WERI-Rb-1 (cell line): ENCODE results near the gene NLN.

Experiments used
- DNase-seq: peaks from one replicate; pipeline ENCODE4 v3.0.0-alpha.2; 2020
- H3K27ac ChIP-seq: fragments of 250-450 bp; sonication (Bioruptor Pico); 2 replicates; pipeline ENCODE4 v1.5.1; 2020; ENCODE audit warnings: mild to moderate bottlenecking, moderate library complexity
- H3K27me3 ChIP-seq: fragments of 250-450 bp; sonication (Bioruptor Pico); 2 replicates; pipeline ENCODE4 v1.5.1; 2021; ENCODE audit warnings: mild to moderate bottlenecking, low read depth, moderate library complexity; ENCODE audit not compliant: insufficient read depth, severe bottlenecking
- H3K36me3 ChIP-seq: fragments of 250-450 bp; sonication (Bioruptor Pico); 2 replicates; pipeline ENCODE4 v1.5.1; 2020; ENCODE audit warnings: mild to moderate bottlenecking, moderate library complexity
- H3K4me3 ChIP-seq: 2 replicates; pipeline ENCODE4 v1.5.1; 2011; ENCODE audit warnings: low read depth, mild to moderate bottlenecking, control low read depth, low read length
- H3K9me3 ChIP-seq: fragments of 250-450 bp; sonication (Bioruptor Pico); 2 replicates; pipeline ENCODE4 v1.5.1; 2021; ENCODE audit warnings: mild to moderate bottlenecking, moderate library complexity; ENCODE audit not compliant: severe bottlenecking
- CTCF ChIP-seq: IDR thresholded peaks from 2 replicates; pipeline ENCODE4 v1.5.1; 2011; ENCODE audit warnings: low read depth, mild to moderate bottlenecking, control low read depth, inconsistent platforms, low read length

NLN gene

DNA sequence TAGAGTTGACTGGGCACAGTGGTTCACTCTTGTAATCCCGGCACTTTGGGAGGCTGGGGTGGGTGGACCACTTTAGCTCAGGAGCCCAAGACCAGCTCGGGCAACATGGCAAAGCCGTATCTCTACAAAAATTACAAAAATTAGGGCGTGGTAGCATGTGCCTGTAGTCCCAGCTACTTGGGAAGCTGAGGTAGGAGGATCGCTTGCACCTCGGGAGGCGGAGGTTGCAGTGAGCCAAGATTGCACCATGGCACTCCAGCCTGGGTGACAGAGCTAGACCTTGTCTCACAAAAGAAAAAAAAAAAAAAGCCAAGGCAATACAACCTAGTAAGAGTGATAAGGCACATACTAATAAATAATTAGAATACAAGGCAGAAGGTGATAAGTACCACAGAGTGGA is 15.8 kb downstream of the NLN start:
- no peak overlapping the region for H3K4me3 ChIP-seq
- no peaks in the 10 kb centered on the region for H3K9me3 ChIP-seq
- no peaks in the 10 kb centered on the region for H3K27me3 ChIP-seq
- H3K27ac ChIP-seq, result no peak overlapping the region
- H3K36me3 ChIP-seq, result no peaks in the 10 kb centered on the region
- no peak for TF ChIP-seq CTCF
- DNase-seq, result no peak

DNA sequence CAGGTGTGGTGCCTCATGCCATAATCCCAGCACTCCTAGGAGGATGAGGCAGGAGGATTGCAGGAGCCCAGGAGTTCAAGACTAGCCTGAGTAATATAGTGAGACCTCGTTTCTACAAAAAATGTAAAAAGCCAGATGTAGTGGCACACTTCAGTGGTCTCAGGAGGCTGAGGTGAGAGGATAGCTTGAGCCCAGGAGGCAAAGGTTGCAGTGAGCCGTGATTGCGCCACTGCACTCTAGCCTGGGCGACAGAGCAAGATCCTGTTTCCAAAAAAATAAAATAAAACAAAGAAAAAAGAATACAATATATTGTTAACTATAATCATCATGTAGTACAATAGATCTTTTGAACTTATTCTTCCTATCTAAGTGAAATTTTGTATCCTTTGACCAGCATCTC is 16.3 kb downstream of the NLN start:
- Histone ChIP-seq H3K36me3 (no peaks in the 10 kb centered on the region), H3K27ac (no peak overlapping the region), H3K4me3 (no peak overlapping the region), H3K9me3 (no peaks in the 10 kb centered on the region), H3K27me3 (no peaks in the 10 kb centered on the region)
- DNase-seq, result no peak
- TF ChIP-seq CTCF, result no peak

DNA sequence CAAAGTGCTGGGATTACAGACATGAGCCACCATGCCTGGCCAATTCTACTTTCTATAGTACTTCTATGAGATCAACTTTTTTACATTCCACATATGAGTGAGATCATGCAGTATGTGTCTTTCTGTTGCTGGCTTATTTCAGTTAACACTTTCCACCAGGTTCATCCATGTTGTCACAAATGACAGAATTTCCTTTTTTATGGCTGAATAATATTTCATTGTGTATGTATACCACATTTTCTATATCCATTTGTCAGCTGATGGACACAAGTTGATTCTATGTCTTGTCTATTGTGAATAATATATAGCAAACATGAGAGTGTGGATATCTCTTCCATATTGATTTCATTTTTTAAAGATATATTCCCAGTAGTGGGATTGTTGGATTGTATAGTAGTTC is 17.2 kb downstream of the NLN start:
- no peak for TF ChIP-seq CTCF
- Histone ChIP-seq H3K27ac (no peak overlapping the region), H3K36me3 (no peaks in the 10 kb centered on the region), H3K4me3 (no peak overlapping the region), H3K27me3 (no peaks in the 10 kb centered on the region), H3K9me3 (no peaks in the 10 kb centered on the region)
- no peak for DNase-seq

GRCh38 chr5:65742565-65743231 is 20.7 kb downstream of the NLN start:
- Histone ChIP-seq H3K9me3 (no peaks in the 10 kb centered on the region), H3K27me3 (no peaks in the 10 kb centered on the region), H3K4me3 (no peak overlapping the region), H3K27ac (no peak overlapping the region), H3K36me3 (no peaks in the 10 kb centered on the region)
- DNase-seq, result no peak
- peak; percentile 37; the same call in 1 of the 2 replicates for TF ChIP-seq CTCF

DNA sequence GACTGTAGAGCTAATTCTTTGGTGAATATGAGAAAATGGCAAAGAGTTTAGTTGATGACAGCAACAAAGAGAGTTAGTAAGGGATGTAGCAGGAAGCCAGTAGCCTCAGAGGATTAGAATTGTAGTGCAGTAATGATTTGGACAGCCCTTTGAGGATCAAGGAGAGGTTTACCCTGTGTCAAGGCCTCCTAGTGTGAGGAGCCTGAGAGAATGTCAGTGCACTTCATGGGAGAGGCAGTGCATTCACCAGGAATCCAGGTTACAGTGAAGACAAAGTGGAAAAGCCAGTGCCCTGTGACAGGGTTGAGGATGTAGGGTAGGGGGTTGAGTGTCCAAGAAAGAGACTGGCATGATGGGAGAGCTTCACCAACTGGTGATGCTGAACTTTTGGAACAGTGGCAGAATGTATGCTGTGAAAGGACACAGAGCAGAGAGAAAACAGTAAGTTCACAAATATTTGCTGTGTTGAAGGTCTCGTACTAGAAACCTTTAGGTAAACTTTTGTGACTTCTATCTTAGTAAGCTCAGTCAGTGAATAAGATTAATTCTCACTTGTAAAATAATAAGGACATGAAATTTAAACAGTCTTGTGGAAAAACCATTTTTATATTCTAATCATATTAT is 27.3 kb downstream of the NLN start:
- no peak for TF ChIP-seq CTCF
- H3K27me3 ChIP-seq, result no peaks in the 10 kb centered on the region
- H3K27ac ChIP-seq, result no peak overlapping the region
- H3K4me3 ChIP-seq, result no peak overlapping the region
- no peaks in the 10 kb centered on the region for H3K9me3 ChIP-seq
- no peak for DNase-seq
- H3K36me3 ChIP-seq, result no peaks in the 10 kb centered on the region

DNA sequence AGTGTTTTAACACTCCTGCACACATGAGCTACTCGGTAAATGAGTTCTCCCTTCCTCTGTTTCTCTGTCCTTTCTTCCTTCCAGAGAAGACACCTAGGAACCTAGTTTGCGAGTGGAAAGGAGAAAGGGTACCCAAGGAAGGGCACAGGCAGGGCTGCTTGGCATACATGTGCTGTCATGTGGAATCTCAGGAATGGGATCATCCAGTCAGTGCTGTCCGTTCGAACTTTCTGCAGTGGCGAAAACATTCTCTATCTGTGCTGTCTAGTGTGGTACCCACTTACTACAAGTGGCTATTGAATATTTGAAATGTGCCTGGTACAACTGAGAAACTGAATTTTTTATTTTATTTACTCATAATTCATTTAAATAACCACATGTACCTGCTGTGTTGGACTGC is 28.0 kb downstream of the NLN start:
- H3K4me3 ChIP-seq, result no peak overlapping the region
- H3K27ac ChIP-seq, result no peak overlapping the region
- TF ChIP-seq CTCF, result no peak
- H3K36me3 ChIP-seq, result no peaks in the 10 kb centered on the region
- no peak for DNase-seq
- no peaks in the 10 kb centered on the region for H3K9me3 ChIP-seq
- H3K27me3 ChIP-seq, result no peaks in the 10 kb centered on the region
